Measurements from ENCODE around the gene RHBDD3. TPM values are rescaled to one million over a fixed set of nuclear protein-coding genes. Genes with fewer than 3 reads are reported as not detected.

The RHBDD3 gene
- total RNA-seq (10 to 100 TPM; 10.9 to 29.5 (median 12.6) TPM), polyA plus RNA-seq (10 to 100 TPM; 17.2 to 18.8 TPM)
- long read RNA-seq, donor 1, transcript RHBDD3-201 (7 exons, 1,794 nt): major isoform, 9 of 28 reads
- long read RNA-seq, donor 1, partial matches to known transcripts: 4 of 28 reads
- long read RNA-seq, donor 1, other reads (novel, unspliced or antisense): 11 of 28 reads
- long read RNA-seq, donor 2, transcript RHBDD3-201 (7 exons, 1,794 nt): major isoform, 55 of 111 reads
- long read RNA-seq, donor 2, transcript RHBDD3-206 (3 exons, 999 nt): minor isoform, 12 of 111 reads
- long read RNA-seq, donor 2, partial matches to known transcripts: 10 of 111 reads
- long read RNA-seq, donor 2, other reads (novel, unspliced or antisense): 34 of 111 reads
- long read RNA-seq, donor 3, transcript RHBDD3-201 (7 exons, 1,794 nt): major isoform, 8 of 24 reads
- long read RNA-seq, donor 3, partial matches to known transcripts: 2 of 24 reads
- long read RNA-seq, donor 3, other reads (novel, unspliced or antisense): 10 of 24 reads

DNA sequence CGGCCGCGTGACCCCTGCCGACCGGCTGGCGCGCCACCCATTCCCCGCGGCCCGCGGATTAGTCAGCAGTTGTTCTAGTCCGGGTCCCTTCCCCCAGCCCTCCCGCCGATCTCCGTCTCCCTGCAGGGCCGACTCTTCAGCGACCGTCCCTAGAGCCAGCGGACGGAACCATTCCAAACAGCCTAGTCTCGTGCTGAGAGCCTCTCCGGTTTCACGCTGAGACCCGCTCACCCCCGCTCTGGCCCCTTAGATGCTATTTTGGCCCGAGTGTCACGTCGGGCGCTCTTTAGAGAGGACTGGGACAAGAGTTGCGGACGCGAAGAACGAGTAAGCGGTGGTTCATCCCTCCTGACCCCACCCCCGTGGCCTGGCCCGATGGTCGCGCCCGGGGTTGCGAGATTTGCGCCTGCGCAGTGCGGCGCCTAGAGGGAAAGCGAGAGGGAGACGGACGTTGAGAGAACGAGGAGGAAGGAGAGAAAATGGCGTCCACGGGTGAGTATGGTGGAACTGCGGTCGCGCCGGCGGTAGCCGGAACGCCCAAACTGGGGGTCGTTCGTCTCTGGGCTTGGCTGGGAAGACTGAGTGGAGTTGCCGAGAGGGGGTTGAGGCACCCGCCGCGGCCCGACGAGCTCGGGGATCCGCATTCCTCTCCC, at the start of gene RHBDD3, which contains the start of gene EWSR1:
Gene RHBDD3 (minus strand): TSS at position 124 of the 653 bp plus-strand sequence. CDS start 2,355 bp downstream, outside the sequence.
Gene EWSR1 (plus strand): TSS at position 411 of the 653 bp plus-strand sequence. CDS start 69 bp downstream, at position 480.
- no peaks in the 10 kb centered on the region for H3K27me3 ChIP-seq
- WGBS, 4 donors: 0% methylated on average over 37 to 67 of the region's 67 CpGs
- H3K36me3 ChIP-seq: peaks cover 0 to 51% (median 33%) of the 10 kb centered on the region in 9 donors
- ATAC-seq: peak; percentile 91 to 97 (median 92)
- no peaks in the 10 kb centered on the region for H3K9me3 ChIP-seq
- H3K4me3 ChIP-seq: peak within 1 kb of the TSS; percentile 78 to 99 (median 92)
- intact Hi-C loops (cut with DNase I): loop anchor here in 3 of 10 donors (1.0 to 5.0 kb wide), 4 partner anchors 38 to 47 kb away; partner anchors contain the start of genes GAS2L1 (in 3 of the 3) and RASL10A (in 1 of the 3)
- peak within 1 kb of the TSS; percentile 97 to 100 (median 99) for H3K27ac ChIP-seq
- TF ChIP-seq, protein P1, sequence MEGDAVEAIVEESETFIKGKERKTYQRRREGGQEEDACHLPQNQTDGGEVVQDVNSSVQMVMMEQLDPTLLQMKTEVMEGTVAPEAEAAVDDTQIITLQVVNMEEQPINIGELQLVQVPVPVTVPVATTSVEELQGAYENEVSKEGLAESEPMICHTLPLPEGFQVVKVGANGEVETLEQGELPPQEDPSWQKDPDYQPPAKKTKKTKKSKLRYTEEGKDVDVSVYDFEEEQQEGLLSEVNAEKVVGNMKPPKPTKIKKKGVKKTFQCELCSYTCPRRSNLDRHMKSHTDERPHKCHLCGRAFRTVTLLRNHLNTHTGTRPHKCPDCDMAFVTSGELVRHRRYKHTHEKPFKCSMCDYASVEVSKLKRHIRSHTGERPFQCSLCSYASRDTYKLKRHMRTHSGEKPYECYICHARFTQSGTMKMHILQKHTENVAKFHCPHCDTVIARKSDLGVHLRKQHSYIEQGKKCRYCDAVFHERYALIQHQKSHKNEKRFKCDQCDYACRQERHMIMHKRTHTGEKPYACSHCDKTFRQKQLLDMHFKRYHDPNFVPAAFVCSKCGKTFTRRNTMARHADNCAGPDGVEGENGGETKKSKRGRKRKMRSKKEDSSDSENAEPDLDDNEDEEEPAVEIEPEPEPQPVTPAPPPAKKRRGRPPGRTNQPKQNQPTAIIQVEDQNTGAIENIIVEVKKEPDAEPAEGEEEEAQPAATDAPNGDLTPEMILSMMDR (IDR thresholded peaks at IDR 0.05): no peak
- peak in 1 of 2 donors; percentile 49 for TF ChIP-seq POLR2A (IDR thresholded peaks at IDR 0.05)
- DNase-seq: peak; percentile 95 to 98 (median 98)
- H3K4me1 ChIP-seq: peaks cover 0 to 61% (median 49%) of the 10 kb centered on the region in 12 donors

DNA sequence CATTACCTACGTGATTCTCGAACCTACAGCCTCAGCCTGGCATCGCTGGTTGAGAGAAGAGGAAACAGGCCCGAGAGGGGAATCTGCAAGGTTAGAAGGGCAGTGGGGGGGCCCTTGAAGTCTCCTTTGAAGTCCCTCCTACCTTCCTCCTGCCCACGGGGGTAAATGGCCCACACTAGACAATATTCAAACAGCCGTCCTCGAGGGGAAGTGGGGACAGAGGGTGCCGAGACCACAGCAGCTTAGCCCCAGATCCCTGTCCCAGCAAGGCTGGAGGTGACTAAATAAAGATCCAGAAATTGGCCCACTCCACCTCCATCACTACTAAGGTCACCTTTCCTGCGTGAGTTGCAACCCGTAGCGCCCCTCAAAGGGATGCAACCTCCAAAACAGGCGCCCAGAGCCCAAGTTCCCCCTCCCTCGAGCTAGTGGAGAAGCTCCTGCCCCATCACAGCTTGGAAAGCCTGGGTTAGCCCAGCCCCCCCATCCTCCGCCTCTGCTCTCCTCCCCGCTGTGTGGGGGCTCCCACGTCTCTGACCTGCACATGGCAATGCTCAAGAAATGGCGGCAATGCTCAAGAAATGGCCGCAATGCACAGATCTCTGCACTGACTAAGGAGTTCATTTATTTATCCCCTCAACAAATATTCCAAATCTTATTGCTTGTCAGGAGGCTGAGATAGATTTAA, 48.5 kb upstream of the RHBDD3 start:
- Histone ChIP-seq H3K27ac (no peak overlapping the region), H3K4me3 (peak overlapping the region in 1 of 12 donors; percentile 56), H3K27me3 (peaks cover 4 to 36% (median 17%) of the 10 kb centered on the region in 9 donors), H3K4me1 (peaks cover 2 to 44% (median 31%) of the 10 kb centered on the region in 12 donors), H3K9me3 (no peaks in the 10 kb centered on the region), H3K36me3 (peaks cover 0 to 13% (median 0%) of the 10 kb centered on the region in 9 donors)
- intact Hi-C loops (cut with DNase I): no loop called here
- WGBS, 4 donors: 64 to 78% (median 69%) methylated on average over 16 to 18 of the region's 18 CpGs
- TF ChIP-seq, protein P1 (IDR thresholded peaks at IDR 0.05): no peak
- no peak for TF ChIP-seq POLR2A (IDR thresholded peaks at IDR 0.05)
- peak in 2 of 5 donors; percentile 19 to 36 for DNase-seq
- ATAC-seq: no peak

DNA sequence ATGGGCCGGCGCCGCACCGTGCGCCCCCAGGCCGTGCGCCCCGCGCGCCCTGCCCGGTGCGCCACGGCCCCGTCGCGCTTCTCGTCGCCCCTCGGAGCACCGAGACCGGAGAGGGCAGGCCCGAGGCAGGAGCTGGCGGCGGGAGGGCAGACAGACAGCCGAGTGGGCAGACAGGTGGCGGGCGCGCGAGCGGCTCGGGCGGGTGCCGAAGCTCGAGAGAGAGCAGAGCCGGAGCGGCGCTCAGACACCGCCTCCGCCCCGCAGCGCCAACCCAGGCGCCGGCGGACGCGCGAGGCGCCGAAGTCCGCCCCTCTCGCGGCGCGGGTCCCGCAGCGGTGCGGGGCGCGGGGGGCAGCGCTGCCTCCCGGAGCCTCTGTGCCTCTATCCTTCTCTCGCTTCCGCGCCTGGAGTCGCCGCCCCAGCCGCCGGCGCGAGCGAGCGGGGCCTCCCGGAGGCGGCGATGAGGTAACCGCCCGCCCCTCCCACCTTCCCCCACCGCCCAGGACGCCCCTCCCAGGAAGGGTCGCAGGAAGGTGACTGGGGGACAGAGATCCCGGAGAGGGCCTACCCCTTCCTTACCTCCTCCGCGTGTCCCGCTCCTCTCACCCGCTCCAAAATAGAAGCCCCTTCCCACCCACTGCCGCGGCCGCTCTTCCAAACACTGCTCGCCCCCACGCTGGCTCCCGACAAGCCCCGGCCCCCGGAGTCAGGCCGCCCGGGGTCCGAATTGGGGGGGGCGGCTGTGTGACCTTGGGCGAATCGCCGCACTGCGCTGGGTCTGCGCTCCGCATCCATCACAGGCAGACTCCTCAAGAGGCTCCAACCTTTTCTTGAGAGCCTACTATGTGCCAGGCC, 47.7 kb upstream of the RHBDD3 start, which contains the start of gene RASL10A:
Gene RASL10A (minus strand): TSS at position 412 of the 855 bp plus-strand sequence. CDS start 451 bp downstream, outside the sequence.
- no peak for ATAC-seq
- H3K27ac ChIP-seq: peak within 1 kb of the TSS in 1 of 12 donors; percentile 9
- peaks cover 4 to 36% (median 17%) of the 10 kb centered on the region in 9 donors for H3K27me3 ChIP-seq
- no peaks in the 10 kb centered on the region for H3K9me3 ChIP-seq
- TF ChIP-seq, protein P1 (IDR thresholded peaks at IDR 0.05): no peak
- no peak for TF ChIP-seq POLR2A (IDR thresholded peaks at IDR 0.05)
- peak in 2 of 5 donors; percentile 20 to 62 for DNase-seq
- H3K36me3 ChIP-seq: peaks cover 0 to 13% (median 0%) of the 10 kb centered on the region in 9 donors
- 4 to 15% (median 6%) methylated on average over 24 to 103 of the region's 103 CpGs for WGBS, 4 donors
- peaks cover 4 to 52% (median 37%) of the 10 kb centered on the region in 12 donors for H3K4me1 ChIP-seq
- H3K4me3 ChIP-seq: peak within 1 kb of the TSS; percentile 28 to 63 (median 47)
- intact Hi-C loops (cut with DNase I): loop anchor here in 1 of 10 donors (2.0 kb wide), 1 partner anchor 47 kb away; the partner anchor contains the start of gene EWSR1

Data from heart left ventricle (tissue), 16 donors.